ENCODE measurements around the gene INAFM2. TPM values are rescaled to one million over a fixed set of nuclear protein-coding genes. Genes with fewer than 3 reads are reported as not detected.

INAFM2 gene
- total and polyA plus RNA-seq, 2 of the 4 experiments (the other 2 are of a cell fraction) = 10.4 to 14.0 TPM

GRCh38 chr15:40287505-40287904, 36.0 kb upstream of the INAFM2 start:
- TF ChIP-seq MAFK (IDR thresholded peaks at IDR 0.05; ENCODE audit: low read depth, low read length) (no peak), RCOR1 (IDR thresholded peaks at IDR 0.05; ENCODE audit: insufficient replicate concordance, low read length) (no peak), BHLHE40 (IDR thresholded peaks at IDR 0.05; ENCODE audit: low read depth, low read length) (no peak), RAD21 (IDR thresholded peaks at IDR 0.05; ENCODE audit: low read length) (no peak)
- H2AFZ ChIP-seq (replicated peaks; ENCODE audit: low read length, poor library complexity) = no peak overlapping the region
- dilution Hi-C loops (cut with HindIII; ENCODE audit: low sequenced_read_pairs, unreplicated experiment) = no loop called here
- H3K27ac ChIP-seq (ENCODE audit: insufficient read depth, low read length) = no peak overlapping the region
- no peaks in the 10 kb centered on the region for H3K9me3 ChIP-seq (ENCODE audit: control insufficient read depth, insufficient read depth, low read length)
- no peak overlapping the region for H4K8ac ChIP-seq (ENCODE audit: low read depth in 2 of 2, low read length in 2 of 2)
- H2AK5ac ChIP-seq (ENCODE audit: low read depth, low read length) = no peak overlapping the region
- no peak overlapping the region for H2BK15ac ChIP-seq (ENCODE audit: low read depth, low read length)
- no peaks in the 10 kb centered on the region for H4K20me1 ChIP-seq (ENCODE audit: insufficient read depth, low read length)
- no peak overlapping the region for H3K4ac ChIP-seq (ENCODE audit: low read depth, low read length)
- H3K79me1 ChIP-seq (ENCODE audit: low read depth in 1 of 2, low read length in 2 of 2) = no peaks in the 10 kb centered on the region
- no peak overlapping the region for H3K18ac ChIP-seq (ENCODE audit: low read depth, low read length)
- H3K36me3 ChIP-seq (ENCODE audit: control insufficient read depth, insufficient read depth, low read length) = no peaks in the 10 kb centered on the region
- no peak overlapping the region for H2BK20ac ChIP-seq (ENCODE audit: low read depth, low read length)
- no peak overlapping the region for H3K4me2 ChIP-seq (ENCODE audit: low read depth, low read length)
- no peaks in the 10 kb centered on the region for H3K9me1 ChIP-seq (ENCODE audit: insufficient read depth, low read length)
- H3K56ac ChIP-seq (ENCODE audit: extremely low read depth, insufficient read depth, low read length) = no peak overlapping the region
- H2BK5ac ChIP-seq (ENCODE audit: low read depth, low read length, poor library complexity, severe bottlenecking) = no peak overlapping the region
- ATAC-seq (ENCODE audit: low read depth) (no peak), DNase-seq (no peak)
- no peak overlapping the region for H2AK9ac ChIP-seq (replicated peaks; ENCODE audit: low read depth, low read length, poor library complexity)
- intact Hi-C loops (cut with micrococcal nuclease) = no loop called here
- no peak overlapping the region for H3K9ac ChIP-seq (ENCODE audit: low read depth, low read length)
- BruUV-seq (replicated peaks) = no TSS peak
- H4K5ac ChIP-seq (ENCODE audit: low read depth, low read length) = no peak overlapping the region
- H2BK120ac ChIP-seq (ENCODE audit: low read depth, low read length) = no peak overlapping the region
- ChIA-PET POLR2A (ENCODE audit: unreplicated experiment) (interaction anchor here (0.5 kb wide), 1 partner anchor 21 kb away, joined by 3 read pairs; no protein-coding TSS in a partner anchor), CTCF (no interaction called here)
- peaks cover 57% of the 10 kb centered on the region for H3K27me3 ChIP-seq (ENCODE audit: control insufficient read depth, insufficient read depth, low read length)
- no CpG with 5 or more reads among the region's 3 CpGs for WGBS, 2 experiments (ENCODE audit: extremely low coverage in 2 of 2, insufficient read length in 1 of 2)
- H3K4me1 ChIP-seq (ENCODE audit: control insufficient read depth, insufficient read depth, low read length) = peaks cover 5% of the 10 kb centered on the region
- no peak overlapping the region for H3K14ac ChIP-seq (replicated peaks; ENCODE audit: low read depth, low read length)
- in situ Hi-C loops (cut with MboI; ENCODE audit: low sequenced_read_pairs) = no loop called here
- no peak overlapping the region for H4K91ac ChIP-seq (ENCODE audit: insufficient read depth, low read depth, low read length)
- H3K23ac ChIP-seq (ENCODE audit: low read depth, low read length) = no peak overlapping the region
- no peak overlapping the region for H3K4me3 ChIP-seq (ENCODE audit: insufficient read depth, low read depth, low read length)
